Suppressor macrophage treated with lipopolysaccharide for 4 hours (primary cell): ENCODE measurements around the gene TNIK.
A peak's percentile ranks its signal among the peaks of the same experiment; 100 is the strongest.

Experiments
- DNase-seq: peaks from one replicate; pipeline ENCODE4 v3.0.0-alpha.2; 2020

TNIK gene

DNA sequence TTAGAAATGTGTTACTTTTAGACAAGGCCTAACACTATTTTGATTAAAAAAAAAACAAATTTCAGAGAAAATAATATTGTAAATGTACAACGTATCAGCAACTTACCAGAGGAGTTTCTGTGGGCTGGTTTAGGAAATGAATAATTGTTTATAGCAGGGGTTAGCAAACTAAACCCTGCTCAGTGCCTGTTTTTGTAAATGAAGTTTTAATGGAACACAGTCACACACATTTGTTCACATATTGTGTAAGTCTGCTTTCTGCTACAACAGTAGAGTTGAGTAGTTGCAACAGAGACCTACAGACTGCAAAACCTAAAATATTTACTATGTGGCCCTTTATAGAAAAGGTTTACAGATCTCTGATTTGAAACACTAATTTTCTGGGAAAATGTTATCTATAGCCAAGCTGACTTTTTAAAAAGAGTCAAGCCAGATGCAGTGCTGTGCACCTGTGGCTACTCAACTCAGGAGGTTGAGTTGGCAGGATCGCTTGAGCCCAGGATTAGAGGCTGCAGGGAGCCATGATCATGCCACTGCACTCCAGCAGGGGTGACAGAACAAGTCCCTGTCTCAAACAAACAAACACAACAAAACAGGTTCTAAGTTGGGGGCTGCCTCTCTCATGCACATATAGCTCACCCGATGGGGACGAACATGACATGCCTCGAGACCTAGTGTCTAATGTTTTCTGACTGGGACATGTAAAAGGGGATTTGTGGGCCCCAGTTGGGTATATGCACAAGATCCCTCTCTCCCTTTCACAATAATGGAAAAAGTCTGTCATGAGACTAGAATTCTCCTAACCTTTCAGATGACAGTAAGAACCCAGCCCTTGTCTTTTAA, 182.5 kb downstream of the TNIK start:
- DNase-seq: no peak

DNA sequence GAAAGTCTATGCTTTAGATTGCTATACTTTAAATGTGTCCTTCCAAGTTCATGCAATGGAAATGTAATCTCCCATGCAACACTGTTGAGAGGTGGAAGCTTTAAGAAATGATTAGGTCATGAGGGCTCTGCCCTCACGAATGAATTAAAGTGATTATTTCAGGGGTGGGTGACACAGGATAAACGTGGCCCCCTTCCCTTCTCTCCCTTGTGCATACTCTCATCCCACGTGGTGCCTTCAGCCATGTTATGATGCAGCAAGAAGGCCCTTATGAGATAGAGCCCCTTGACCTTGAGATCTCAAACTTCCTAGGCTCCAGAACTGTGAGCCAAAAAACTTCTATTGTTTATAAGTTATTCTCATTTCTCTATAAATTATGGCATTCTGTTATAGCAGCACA, 183.3 kb downstream of the TNIK start:
- DNase-seq: no peak

DNA sequence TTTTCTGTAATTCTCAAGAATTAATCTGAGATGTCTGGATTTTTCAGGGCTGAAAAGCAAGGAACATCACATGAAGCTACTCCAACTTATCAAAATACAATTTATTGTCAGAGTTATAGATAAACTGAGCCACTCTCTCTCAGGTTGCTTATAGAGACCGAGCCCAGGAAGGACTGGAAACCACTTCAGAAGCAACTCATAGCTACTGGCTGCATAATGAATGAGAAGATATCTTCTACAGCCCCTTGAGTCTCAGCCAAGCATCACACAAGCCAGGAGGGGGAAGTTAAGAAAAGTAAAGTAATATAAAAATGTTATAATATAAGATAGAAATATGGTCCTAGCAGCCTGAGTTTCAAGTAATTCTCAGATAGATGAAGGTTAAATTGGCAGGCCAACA, 186.0 kb downstream of the TNIK start:
- DNase-seq: no peak

DNA sequence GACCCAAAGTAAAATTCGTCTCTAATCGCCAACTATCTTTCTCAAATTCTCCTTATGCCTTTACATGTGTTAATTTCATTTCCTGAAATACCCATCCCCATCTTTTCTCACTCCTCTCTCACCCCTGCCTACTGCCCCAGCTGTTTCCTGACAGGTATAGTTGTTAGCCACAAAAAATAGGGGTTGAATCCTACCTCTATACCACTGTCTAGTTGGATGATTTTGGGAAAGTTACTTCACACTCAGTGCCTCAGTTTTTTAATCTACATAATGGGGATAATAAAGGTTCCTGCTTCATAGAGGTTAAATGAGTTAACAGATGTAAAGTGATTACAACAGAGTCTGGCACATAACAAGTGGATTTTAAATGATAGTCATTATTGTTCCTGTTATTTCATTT, 189.7 kb downstream of the TNIK start:
- no peak for DNase-seq

DNA sequence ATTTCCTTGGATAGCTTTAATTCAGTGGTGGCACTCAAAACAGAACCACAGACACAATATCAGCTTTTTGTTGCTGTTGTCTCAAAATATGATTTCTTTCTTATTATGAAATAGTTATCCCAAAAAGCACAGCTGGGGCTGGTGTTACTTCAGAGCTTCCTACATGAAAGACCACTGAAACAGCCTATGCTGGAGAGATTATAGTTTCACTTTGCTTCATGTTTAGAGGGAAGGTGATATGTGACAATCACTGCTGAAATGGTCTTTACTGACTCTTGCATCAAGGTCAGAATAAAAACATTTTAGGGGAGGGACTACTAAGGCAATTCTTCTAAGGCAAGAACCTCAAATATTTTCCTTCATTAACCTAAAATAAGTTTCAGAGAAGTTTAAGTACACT, 190.7 kb downstream of the TNIK start:
- no peak for DNase-seq

DNA sequence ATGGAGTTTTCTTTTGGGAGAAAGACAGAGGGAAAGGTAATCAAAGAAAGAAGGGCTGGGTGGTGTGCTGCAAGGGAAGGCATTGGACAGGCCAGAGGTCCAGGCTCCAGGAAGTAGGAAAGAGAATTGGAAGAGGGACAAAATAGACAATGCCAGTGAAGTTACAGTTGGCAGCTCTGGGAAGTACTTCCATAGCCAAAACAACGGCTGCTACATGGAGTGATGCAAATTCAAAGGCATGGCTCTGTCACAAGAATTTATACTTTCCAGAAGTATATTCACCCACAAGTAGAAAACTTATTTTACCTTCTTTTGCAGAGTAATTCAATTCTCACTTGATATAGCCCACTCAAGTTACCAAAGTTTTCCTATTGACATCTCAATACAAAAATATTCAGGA, 191.5 kb downstream of the TNIK start:
- DNase-seq: no peak

DNA sequence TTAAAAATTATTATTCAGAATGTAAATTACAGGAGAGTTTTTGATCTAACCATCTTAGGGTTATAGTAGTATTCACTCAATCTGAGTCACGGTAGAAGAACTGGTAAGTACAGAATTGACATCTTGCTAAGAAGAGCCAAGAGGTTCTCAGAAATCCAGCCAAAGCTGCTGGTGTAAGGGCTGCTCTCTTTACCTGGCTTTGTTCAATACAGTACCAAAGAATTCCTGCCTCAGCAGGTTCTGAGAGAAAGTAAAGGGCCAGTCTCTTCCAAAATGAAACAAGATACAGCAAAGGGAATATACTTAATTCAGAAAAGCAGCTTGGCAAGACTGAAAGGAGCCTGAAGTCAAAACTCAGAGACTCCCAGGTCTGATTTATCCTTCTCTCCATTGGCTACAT, 193.1 kb downstream of the TNIK start:
- no peak for DNase-seq

DNA sequence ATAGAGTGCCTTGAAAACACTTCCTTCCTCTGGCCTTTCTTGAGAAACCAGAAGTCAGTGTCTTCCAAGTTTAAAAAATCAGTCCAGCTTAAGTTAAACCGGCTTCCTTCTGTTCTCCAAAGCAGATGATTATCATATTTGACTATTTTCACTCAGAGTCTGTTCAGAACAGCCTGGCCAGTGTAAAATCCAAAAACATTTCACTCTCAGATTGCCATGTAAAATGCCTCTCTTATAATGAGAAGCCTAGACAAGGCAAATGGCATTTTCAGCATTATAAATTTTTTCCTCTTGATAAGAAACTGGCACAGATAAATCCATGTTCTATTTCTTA, 193.5 kb downstream of the TNIK start:
- no peak for DNase-seq

DNA sequence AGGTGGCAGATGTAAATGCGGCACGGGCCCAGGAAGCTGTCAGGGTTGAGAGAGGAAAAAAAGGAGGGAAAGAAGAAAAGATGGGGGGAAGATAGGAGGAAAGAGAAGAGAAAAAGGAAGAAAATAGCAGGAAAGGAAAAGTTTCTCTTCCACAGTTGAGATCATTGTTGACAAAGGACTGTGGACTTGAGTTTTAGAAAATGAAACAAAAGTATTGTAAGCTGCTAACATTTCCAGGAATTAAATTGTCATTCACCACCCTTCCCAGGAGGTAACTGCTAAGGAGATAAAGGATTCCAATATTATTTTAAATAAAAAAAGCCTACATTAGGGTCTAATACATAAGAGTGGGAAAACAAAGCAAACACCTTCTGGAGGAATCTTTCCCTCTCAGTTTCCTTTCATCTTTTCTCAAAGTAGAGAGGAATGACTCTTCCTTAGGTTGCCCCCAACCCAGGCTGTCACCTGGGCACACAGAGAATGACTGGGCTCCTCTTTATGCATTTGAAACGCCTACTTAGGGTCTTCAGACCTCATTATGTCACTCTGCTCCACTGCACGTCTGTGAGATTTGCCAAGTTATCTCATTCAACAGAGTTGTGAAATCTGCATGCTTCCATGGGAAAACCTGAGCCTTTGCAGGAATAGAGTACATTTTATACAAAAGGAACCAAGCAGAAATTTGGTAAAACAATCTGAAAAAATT, 194.0 kb downstream of the TNIK start:
- DNase-seq: no peak

DNA sequence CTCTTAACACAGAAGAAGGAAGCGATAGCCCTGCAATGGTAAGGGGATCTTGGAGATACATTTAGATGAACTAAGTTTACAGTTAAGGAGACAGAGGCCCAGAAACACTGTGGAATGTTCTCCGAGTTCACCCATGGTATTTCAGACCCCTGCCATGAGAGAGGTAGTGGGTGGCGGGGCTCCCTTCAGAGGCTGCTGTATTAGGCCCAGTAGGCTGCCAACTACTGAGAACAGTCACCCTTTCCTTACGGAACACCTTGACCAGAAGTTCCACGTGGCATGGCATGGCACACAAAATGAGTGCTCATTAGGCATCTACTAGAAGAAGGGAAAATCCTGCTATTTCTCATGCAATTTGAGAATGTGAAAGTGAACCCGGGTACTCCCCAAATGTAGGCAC, 195.4 kb downstream of the TNIK start:
- DNase-seq: no peak

DNA sequence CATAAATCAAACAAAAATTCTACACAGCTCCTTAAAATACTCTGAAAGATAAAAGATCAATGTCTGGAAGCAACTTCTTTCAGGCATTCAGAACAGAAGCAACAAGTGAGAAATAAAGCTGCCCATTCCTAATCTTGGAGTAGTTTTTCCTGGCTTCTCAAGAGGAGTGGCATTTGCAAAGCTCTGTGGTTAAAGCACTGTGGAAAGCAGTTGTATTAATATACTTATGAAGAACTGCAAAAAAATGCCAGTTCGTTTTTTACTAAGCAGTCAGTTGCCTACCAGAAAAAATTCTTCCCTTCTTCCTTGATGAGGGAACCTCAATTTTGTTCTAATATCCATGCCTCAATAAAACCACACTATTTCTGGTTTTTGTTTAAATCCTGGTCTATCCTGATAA, 197.8 kb downstream of the TNIK start:
- DNase-seq: no peak

DNA sequence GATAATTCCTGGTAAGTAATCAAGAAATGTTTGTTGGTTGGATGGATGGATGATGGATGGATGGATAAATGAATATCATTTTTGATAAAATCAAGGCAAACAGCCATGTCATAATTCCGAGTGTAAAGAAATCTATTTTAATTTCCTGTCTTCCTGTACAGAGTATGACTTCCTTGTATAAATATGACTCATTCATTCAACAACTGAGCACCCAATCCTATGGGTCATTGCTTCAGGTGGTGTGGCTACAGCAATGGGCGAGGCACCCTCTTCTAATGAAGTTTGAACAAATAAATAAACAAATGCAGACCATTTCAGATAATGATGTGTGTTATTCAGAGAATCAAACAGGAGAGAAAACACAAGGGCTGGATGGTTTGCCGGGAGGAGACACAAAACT, 198.7 kb downstream of the TNIK start:
- DNase-seq: no peak

DNA sequence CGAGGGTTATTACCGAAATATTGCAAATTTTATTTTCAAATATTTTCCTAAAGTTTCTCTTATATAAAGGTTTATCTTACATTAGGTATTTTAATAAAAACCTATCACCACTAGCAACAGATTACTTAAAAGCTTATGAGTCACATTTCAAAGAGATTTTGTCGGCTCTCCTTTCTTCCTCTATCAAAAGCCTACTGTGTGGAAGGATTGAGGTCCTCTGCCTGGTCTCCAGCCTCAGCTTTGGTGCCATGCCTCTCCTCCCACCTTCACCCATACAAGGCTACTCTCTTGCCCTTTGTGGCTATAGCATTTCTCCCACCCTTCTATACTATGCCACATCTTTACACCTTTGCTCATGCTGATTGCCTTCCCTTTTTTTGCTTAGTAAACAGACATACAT, 199.3 kb downstream of the TNIK start:
- no peak for DNase-seq

DNA sequence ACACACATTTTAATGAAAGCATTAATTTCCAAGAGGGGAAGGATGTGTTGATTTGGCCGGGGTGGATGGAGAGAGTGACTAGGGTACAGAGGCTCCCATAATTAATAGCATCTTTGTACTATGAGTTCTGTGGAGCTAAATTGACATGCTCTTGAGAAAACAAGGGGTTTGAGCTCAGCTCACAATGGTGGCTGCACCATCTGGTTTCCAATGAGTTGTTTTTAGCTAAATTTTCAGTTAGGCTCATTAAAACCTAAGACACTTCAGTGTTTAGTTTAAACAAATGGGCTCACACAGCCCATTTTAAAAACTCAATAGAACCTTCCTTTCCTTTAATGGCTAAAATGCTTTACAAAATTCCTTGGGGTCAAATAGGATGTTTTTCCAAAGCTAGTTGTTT, 199.7 kb downstream of the TNIK start:
- DNase-seq: no peak

DNA sequence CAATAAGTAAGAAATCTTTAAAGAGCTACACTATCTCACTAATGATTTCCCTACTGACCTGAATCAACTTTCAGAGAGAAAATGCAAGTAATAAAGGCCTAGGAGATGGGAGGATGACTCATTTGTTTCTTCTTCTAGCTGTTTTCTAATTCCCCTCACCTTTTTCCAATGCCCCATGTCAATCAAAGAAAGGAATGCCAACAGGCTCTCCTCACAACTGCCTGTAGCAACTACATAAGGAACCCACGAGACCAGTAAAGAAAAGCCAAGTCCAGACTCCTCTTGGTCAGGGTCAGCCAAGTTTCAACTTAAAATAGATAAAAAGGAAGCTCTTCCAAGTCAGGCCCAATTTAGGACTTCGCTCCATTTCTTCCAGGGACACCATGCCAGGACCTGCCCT, 201.9 kb downstream of the TNIK start:
- DNase-seq: no peak

DNA sequence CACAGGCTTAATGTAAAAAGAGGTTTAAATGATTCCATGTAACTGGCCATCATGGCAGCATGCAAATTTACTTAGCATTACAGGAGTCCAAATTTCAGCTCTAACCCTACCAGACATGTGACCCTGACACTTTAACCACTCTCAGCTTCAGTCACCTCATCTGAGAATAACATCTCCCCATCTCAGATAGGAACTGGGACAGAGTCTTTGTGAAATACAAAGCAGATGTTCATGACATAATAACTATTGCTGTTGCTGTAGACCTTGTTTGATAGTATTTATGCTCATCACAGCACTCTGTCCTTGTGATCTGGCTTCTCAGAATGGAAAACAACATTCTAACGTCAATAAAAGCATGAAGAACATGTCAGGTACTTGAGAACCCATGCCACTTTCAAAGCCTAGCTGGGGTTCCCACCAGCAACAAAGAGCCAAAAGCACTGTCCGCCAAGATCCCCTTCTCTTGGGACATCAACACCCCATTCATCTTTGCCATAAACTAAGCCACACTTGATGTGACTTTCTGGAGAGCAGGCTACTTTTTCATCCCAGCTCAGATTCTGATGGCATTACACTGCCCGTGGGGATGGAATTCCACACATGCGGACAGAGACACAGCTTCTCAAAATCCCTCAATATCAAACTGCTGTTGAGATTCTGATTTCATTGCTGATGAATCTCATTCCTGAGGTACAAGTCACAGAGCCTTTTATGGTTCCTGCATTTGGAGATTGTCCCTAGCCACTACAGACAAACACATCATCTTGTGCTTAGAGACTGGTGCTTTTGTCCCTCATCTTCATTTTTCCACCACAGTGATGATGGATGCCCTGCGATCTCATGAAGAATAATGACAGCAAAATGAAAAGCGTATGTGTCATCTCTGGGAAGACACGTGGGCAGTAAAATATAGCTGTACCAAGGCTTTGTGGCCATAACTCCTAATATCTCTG, 202.7 kb downstream of the TNIK start:
- DNase-seq: no peak

DNA sequence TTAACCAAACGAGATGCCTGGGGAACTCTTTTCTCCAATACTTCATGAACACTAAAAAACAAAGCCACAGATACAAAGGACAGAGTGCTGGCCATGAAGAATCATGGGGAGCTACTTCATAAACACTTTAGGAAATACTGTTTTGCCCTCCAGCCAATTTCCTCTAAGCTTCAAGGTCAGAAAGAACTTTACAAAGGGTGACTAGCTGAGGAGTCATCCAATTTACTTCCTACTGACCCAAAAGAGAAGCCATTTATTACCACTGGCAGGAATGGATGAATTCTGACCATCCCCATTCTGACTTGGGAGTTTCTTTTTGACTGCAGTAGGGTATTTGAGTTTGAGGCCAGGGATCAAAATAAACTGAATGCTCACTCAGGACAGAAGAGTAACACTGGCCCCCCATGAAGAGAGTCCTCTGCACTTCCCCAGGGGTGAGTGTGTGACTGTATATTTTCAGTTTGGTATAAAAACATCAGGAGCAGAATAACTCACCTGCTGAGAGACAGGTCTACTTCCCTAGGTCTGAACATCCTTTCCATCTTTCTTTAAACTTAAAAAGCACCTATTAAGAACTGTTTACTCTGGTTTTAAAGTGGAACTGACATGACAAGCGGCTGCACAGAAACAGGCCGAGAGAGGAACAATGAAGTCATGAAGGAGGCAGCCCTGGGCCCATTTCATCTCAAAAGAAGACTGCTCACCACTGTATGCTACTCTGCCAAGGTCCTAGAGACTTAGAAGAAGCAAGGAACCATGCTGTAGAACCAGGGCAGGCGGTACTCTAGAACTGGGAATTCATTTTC, 203.6 kb downstream of the TNIK start:
- DNase-seq: peak; percentile 14

DNA sequence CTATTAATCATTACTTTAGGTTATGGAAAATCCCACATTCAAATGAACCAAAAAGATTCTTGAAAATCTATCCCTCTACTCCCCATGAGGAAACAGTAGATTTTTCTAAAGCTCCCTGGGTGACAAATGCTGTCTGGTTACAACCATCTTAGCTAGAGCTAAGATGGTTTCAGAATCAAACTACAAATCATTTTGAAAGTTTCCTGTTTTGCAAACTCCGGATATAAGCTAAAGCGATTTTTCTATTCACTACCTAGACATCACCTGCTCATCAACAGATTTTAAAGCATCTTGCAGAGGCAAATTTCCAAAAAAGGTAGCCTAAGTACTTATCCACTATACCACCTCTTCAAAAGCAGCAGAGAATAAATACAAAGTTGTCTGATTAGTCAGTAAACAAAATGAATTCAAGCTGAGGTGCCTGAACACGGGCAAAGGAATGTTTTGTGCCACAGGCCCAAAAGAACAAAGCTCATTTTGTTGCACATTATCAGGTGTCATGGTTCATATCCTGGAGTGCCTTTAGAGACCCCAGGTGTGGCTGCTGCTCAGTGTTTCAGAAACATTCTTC, 204.9 kb downstream of the TNIK start:
- no peak for DNase-seq

DNA sequence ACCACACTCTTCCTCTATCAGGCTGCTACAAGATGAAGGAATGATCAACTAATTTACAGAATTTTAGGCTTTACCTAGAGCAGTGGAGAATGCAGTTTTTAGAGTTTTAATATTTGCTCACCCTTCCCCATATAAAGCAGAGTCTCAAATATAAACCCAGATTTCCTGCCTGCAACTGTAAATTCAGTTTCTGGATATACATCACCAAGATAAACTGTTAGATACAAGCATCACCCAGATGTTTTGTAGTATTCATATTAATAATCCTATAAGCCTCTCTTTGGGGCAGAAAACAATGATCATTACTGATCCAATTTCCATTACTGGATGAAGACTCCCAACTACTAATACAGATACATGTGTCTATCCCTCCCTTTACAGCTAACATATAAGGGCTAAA, 205.9 kb downstream of the TNIK start:
- DNase-seq: no peak

DNA sequence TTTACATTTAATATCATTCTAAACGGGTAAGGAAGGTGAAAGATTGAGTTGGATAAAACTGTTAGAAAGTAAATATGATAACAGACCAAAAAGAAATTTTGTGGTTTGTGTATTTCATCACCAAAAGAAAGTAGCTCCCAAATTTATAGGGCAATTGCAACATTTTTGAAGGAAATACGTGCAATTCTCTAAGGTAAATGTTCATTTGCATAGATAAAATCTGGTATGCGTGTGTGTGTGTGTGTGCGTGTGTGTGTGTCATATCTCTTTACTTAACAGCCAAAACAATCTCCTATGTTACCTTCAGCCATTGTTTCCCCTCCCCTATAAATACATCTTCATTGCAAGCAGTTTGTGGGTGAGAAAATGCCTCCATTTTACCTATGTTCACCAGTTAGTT, 208.4 kb downstream of the TNIK start:
- no peak for DNase-seq

DNA sequence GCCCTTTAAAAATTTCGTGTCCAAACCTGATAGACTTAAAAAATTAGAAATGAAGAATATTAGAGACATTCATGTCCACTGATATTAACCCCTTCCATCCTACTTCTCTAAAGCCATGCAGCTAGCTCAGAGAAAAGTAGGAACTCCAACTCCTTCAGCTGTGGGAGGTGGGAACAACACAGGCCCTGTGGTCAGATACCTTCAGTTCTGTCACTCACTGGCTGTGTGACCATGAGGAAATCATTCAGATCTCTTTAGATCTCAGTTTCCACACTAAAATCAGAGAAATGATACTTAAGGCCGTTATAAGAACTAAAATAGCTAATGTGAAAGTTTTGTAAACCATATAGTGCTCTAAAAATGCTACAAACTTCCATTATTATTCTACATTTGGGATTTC, 209.8 kb downstream of the TNIK start:
- no peak for DNase-seq

DNA sequence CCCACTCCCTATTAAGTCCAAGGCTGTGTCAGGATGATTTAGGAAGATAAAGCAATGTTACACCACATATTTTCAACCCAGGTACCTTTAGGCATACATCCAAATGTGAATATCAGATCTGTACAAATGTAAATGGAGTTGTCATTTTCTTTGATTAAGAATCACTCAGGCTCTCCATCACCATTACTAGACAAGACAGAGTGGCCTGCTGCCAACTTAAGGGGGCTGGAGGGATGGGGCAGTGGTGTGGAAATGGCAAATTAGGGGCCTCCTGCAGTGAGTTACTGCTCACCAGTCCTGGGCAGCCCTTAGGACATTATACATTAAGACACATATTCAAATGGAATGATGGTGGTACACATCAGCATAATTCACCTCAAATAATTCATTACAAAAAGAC, 211.0 kb downstream of the TNIK start:
- no peak for DNase-seq
